Stimulated activated CD8-positive, alpha-beta memory T cell treated with anti-CD3 and anti-CD28 coated beads, Interleukin-7, amount 100 ng/mL, for 1 hour (primary cell): ENCODE measurements around the gene GCSAM.
A peak's percentile ranks its signal among the peaks of the same experiment; 100 is the strongest.

Source experiments
- DNase-seq, 2 donors: peaks; one replicate each; pipeline ENCODE4 v3.0.0-alpha.2; 2020; ENCODE audit warnings: low read depth in 2 of 2

The GCSAM gene

GRCh38 chr3:112072387-112073060 lies 60.5 kb downstream of the GCSAM start:
- peak; percentile 10 to 14 for DNase-seq
